Activated CD4-positive, alpha-beta T cell treated with anti-CD3 and anti-CD28 coated beads, Interleukin-2, amount 10 ng/mL, durations not matched to agents 7 days and 5 days (primary cell): ENCODE data around the gene CARHSP1. TPM values are rescaled to one million over a fixed set of nuclear protein-coding genes. Genes with fewer than 3 reads are reported as not detected.
A peak's percentile ranks its signal among the peaks of the same experiment; 100 is the strongest.

Experiments
- CTCF ChIA-PET: fragments of 350-600 bp; sonication (Branson Sonifier 250); formaldehyde crosslinking; loops from one replicate; lab custom pipeline; 2021; ENCODE audit warnings: antibody characterized with exemption; lab: Charles Lee
- POLR2A ChIA-PET: fragments of 350-600 bp; sonication (Branson Sonifier 250); formaldehyde crosslinking; loops from one replicate; lab custom pipeline; 2021; ENCODE audit warnings: antibody characterized with exemption; lab: Charles Lee
- DNase-seq: peaks from one replicate; pipeline ENCODE4 v3.0.0-alpha.2; 2020
- H3K27ac Mint-ChIP-seq: one replicate; pipeline ENCODE4 v1.8.0; 2021; ENCODE audit warnings: mild to moderate bottlenecking, moderate library complexity, mixed read lengths
- H3K27me3 Mint-ChIP-seq: one replicate; pipeline ENCODE4 v1.8.0; 2021; ENCODE audit warnings: mixed read lengths
- H3K36me3 Mint-ChIP-seq: one replicate; pipeline ENCODE4 v1.8.0; 2021; ENCODE audit warnings: low read depth, mixed read lengths
- H3K4me1 Mint-ChIP-seq: one replicate; pipeline ENCODE4 v1.8.0; 2021; ENCODE audit warnings: mixed read lengths
- H3K4me3 Mint-ChIP-seq: one replicate; pipeline ENCODE4 v1.8.0; 2021; ENCODE audit warnings: mild to moderate bottlenecking, moderate library complexity, mixed read lengths
- H3K9me3 Mint-ChIP-seq: one replicate; pipeline ENCODE4 v1.8.0; 2021; ENCODE audit warnings: mixed read lengths
- total RNA-seq, 2 experiments: library from RNA; stranded (reverse); gene quantifications; one replicate each; pipeline ENCODE4 v1.2.3, GENCODE V29; 2021

The CARHSP1 gene
- total RNA-seq, 2 experiments from 2014 or later, result 172 to 189 TPM

GRCh38 chr16:8866118-8866883 is 2.5 kb downstream of the CARHSP1 start:
- Mint-ChIP-seq H3K9me3 (no peaks in the 10 kb centered on the region), H3K27ac (peak overlapping the region; percentile 85), H3K27me3 (no peaks in the 10 kb centered on the region), H3K4me1 (peaks cover 60% of the 10 kb centered on the region), H3K4me3 (peak overlapping the region; percentile 76), H3K36me3 (peaks cover 29% of the 10 kb centered on the region)
- POLR2A ChIA-PET, result no interaction called here
- no peak for DNase-seq
- CTCF ChIA-PET, result no interaction called here

- H3K27ac Mint-ChIP-seq, result peak overlapping the region; percentile 85
- CTCF ChIA-PET, result interaction anchor here (0.7 to 1.7 kb wide), 2 partner anchors 9 to 12 kb away, joined by 3 to 6 read pairs; no protein-coding TSS in a partner anchor
- peak overlapping the region; percentile 25 for H3K4me3 Mint-ChIP-seq
Measured at GRCh38 chr16:8865145-8865882, 3.5 kb downstream of the CARHSP1 start.

GRCh38 chr16:8864480-8865110 is 4.2 kb downstream of the CARHSP1 start:
- no peak overlapping the region for H3K4me3 Mint-ChIP-seq
- H3K27ac Mint-ChIP-seq, result peak overlapping the region; percentile 6
- peaks cover 31% of the 10 kb centered on the region for H3K36me3 Mint-ChIP-seq
- H3K27me3 Mint-ChIP-seq, result no peaks in the 10 kb centered on the region
- DNase-seq, result no peak
- H3K9me3 Mint-ChIP-seq, result no peaks in the 10 kb centered on the region
- CTCF ChIA-PET, result interaction anchor here (0.7 to 1.7 kb wide), 3 partner anchors 9 to 13 kb away, joined by 3 to 6 read pairs (median 3); no protein-coding TSS in a partner anchor
- POLR2A ChIA-PET, result no interaction called here
- H3K4me1 Mint-ChIP-seq, result peaks cover 50% of the 10 kb centered on the region

More at GRCh38 chr16:8865145-8865882, 3.5 kb downstream of the CARHSP1 start:
- Mint-ChIP-seq H3K9me3 (no peaks in the 10 kb centered on the region), H3K4me1 (peaks cover 54% of the 10 kb centered on the region), H3K27me3 (no peaks in the 10 kb centered on the region), H3K36me3 (peaks cover 29% of the 10 kb centered on the region)
- no peak for DNase-seq
- POLR2A ChIA-PET, result no interaction called here

GRCh38 chr16:8863594-8864424 is 5.0 kb downstream of the CARHSP1 start:
- POLR2A ChIA-PET, result no interaction called here
- Mint-ChIP-seq H3K9me3 (no peaks in the 10 kb centered on the region), H3K4me1 (peaks cover 45% of the 10 kb centered on the region), H3K36me3 (peaks cover 32% of the 10 kb centered on the region), H3K27ac (peak overlapping the region; percentile 6), H3K27me3 (no peaks in the 10 kb centered on the region), H3K4me3 (no peak overlapping the region)
- no peak for DNase-seq
- CTCF ChIA-PET, result interaction anchor here (1.2 to 1.7 kb wide), 2 partner anchors 10 to 12 kb away, joined by 3 to 6 read pairs; no protein-coding TSS in a partner anchor

GRCh38 chr16:8862309-8863130 is 6.3 kb downstream of the CARHSP1 start:
- peaks cover 35% of the 10 kb centered on the region for H3K36me3 Mint-ChIP-seq
- H3K9me3 Mint-ChIP-seq, result no peaks in the 10 kb centered on the region
- peak overlapping the region; percentile 25 for H3K27ac Mint-ChIP-seq
- H3K4me1 Mint-ChIP-seq, result peaks cover 52% of the 10 kb centered on the region
- DNase-seq, result no peak
- POLR2A ChIA-PET, result no interaction called here
- no peaks in the 10 kb centered on the region for H3K27me3 Mint-ChIP-seq
- CTCF ChIA-PET, result interaction anchor here (1.4 kb wide), 1 partner anchor 18 kb away, joined by 3 read pairs; no protein-coding TSS in a partner anchor
- H3K4me3 Mint-ChIP-seq, result no peak overlapping the region

- H3K4me1 Mint-ChIP-seq, result peaks cover 50% of the 10 kb centered on the region
- ChIA-PET POLR2A (no interaction called here), CTCF (interaction anchor here (0.6 to 1.6 kb wide), 3 partner anchors 12 to 171 kb away, joined by 3 to 4 read pairs (median 3); no protein-coding TSS in a partner anchor)
- peaks cover 33% of the 10 kb centered on the region for H3K36me3 Mint-ChIP-seq
- no peaks in the 10 kb centered on the region for H3K27me3 Mint-ChIP-seq
- H3K4me3 Mint-ChIP-seq, result no peak overlapping the region
- no peak overlapping the region for H3K27ac Mint-ChIP-seq
- no peaks in the 10 kb centered on the region for H3K9me3 Mint-ChIP-seq
- no peak for DNase-seq
Measured at GRCh38 chr16:8861563-8862308, 7.1 kb downstream of the CARHSP1 start.

- Mint-ChIP-seq H3K36me3 (peaks cover 39% of the 10 kb centered on the region), H3K27me3 (no peaks in the 10 kb centered on the region)
- CTCF ChIA-PET, result interaction anchor here (0.7 to 1.6 kb wide), 3 partner anchors 10 to 13 kb away, joined by 3 to 5 read pairs (median 4); no protein-coding TSS in a partner anchor
Measured at GRCh38 chr16:8859913-8860881, 8.6 kb downstream of the CARHSP1 start.

GRCh38 chr16:8858994-8859912 is 9.6 kb downstream of the CARHSP1 start:
- Mint-ChIP-seq H3K36me3 (peaks cover 39% of the 10 kb centered on the region), H3K4me1 (peaks cover 47% of the 10 kb centered on the region), H3K27me3 (no peaks in the 10 kb centered on the region), H3K9me3 (no peaks in the 10 kb centered on the region), H3K27ac (peak overlapping the region; percentile 13), H3K4me3 (no peak overlapping the region)
- DNase-seq, result no peak
- POLR2A ChIA-PET, result no interaction called here
- CTCF ChIA-PET, result interaction anchor here (0.7 to 0.9 kb wide), 2 partner anchors 11 to 12 kb away, joined by 3 read pairs; no protein-coding TSS in a partner anchor

More at GRCh38 chr16:8859913-8860881, 8.6 kb downstream of the CARHSP1 start:
- H3K9me3 Mint-ChIP-seq, result no peaks in the 10 kb centered on the region
- no peak for DNase-seq
- peaks cover 46% of the 10 kb centered on the region for H3K4me1 Mint-ChIP-seq
- POLR2A ChIA-PET, result no interaction called here
- H3K27ac Mint-ChIP-seq, result no peak overlapping the region
- H3K4me3 Mint-ChIP-seq, result no peak overlapping the region

GRCh38 chr16:8855972-8856371 is 12.8 kb downstream of the CARHSP1 start:
- ChIA-PET CTCF (interaction anchor here (0.7 to 1.5 kb wide), 5 partner anchors 9 to 295 kb away, joined by 3 to 6 read pairs (median 3); partner anchors contain the start of gene CARHSP1), POLR2A (no interaction called here)
- DNase-seq, result no peak
- no peak overlapping the region for H3K4me3 Mint-ChIP-seq
- peak overlapping the region; percentile 57 for H3K27ac Mint-ChIP-seq
- peaks cover 46% of the 10 kb centered on the region for H3K36me3 Mint-ChIP-seq
- H3K4me1 Mint-ChIP-seq, result peaks cover 49% of the 10 kb centered on the region
- H3K9me3 Mint-ChIP-seq, result no peaks in the 10 kb centered on the region
- H3K27me3 Mint-ChIP-seq, result no peaks in the 10 kb centered on the region
